M059J (cell line): ENCODE data around the gene ZFYVE1. TPM values are rescaled to one million over a fixed set of nuclear protein-coding genes. Genes with fewer than 3 reads are reported as not detected.

ENCODE experiments used
- total RNA-seq: library from RNA; depleted of rRNA; stranded (reverse); fragments of >200 nt; shearing (Covaris generic); gene quantifications from 2 replicates; pipeline ENCODE4 v1.2.3, GENCODE V29; 2014; rRNA removed

ZFYVE1 gene
- total RNA-seq, 1 experiment from 2014 or later = 13.8 TPM

Other genes with a start within 250 kb of the ZFYVE1 start
- 5.4 and 8.3 TPM in 2 replicates for gene DPF3, start 133.0 kb downstream of the ZFYVE1 start, total RNA-seq
- gene DCAF4, start 100.6 kb downstream of the ZFYVE1 start, total RNA-seq = 24.5 and 42.4 TPM in 2 replicates
- gene RBM25, start 31.4 kb upstream of the ZFYVE1 start, total RNA-seq = 19.5 and 24.5 TPM in 2 replicates
- gene PSEN1, start 109.4 kb upstream of the ZFYVE1 start, total RNA-seq = 34.6 and 44.9 TPM in 2 replicates
- gene PAPLN, start 210.4 kb upstream of the ZFYVE1 start, total RNA-seq = 0.44 and 2.0 TPM in 2 replicates